Tibial artery (tissue), 4 donors: ENCODE measurements around the gene PALD1.

ENCODE experiments used
- DNase-seq, 2 donors: peaks; one replicate each; pipeline ENCODE4 v3.0.0-alpha.2; 2019
- H3K27ac ChIP-seq, 2 donors: fragments of 200-600 bp; sonication (generic) in 1 of 2; 1 replicate in 1 of 2; 2 replicates in 1 of 2; pipeline ENCODE4 v1.5.1; 2018 to 2019; ENCODE audit warnings: mild to moderate bottlenecking in 1 of 2
- H3K27me3 ChIP-seq, 2 donors: fragments of 200-600 bp; sonication (generic) in 1 of 2; one replicate each; pipeline versions ENCODE4 v1.5.1 to v1.6.0; 2016 to 2019
- H3K36me3 ChIP-seq, 3 donors: fragments of 200-600 bp; sonication (generic) in 2 of 3; one replicate each; pipeline ENCODE4 v1.5.1; 2016 to 2019; ENCODE audit warnings: mild to moderate bottlenecking in 2 of 3
- H3K4me1 ChIP-seq, 4 donors: fragments of 200-600 bp; sonication (generic) in 2 of 4; 1 replicate in 3 of 4; 2 replicates in 1 of 4; pipeline ENCODE4 v1.5.1; 2016 to 2019
- H3K4me3 ChIP-seq, 2 donors: fragments of 200-600 bp; sonication (generic) in 1 of 2; 1 replicate in 1 of 2; 2 replicates in 1 of 2; pipeline ENCODE4 v1.5.1; 2018 to 2019; ENCODE audit warnings: mild to moderate bottlenecking in 2 of 2
- H3K9me3 ChIP-seq, 3 donors: fragments of 200-600 bp; sonication (generic) in 1 of 3; one replicate each; pipeline ENCODE4 v1.5.1; 2016 to 2019
- intact Hi-C: fragments of 100-400 bp; cut with DNase I; formaldehyde crosslinking; loops from one replicate; pipeline ENCODE4 v1.15.0; 2023; ENCODE audit warnings: low total_unique reads
- TF ChIP-seq, protein P1 (sequence below), 2 experiments: fragments of 200-600 bp in 1 of 2; fragments of 450-650 bp in 1 of 2; IDR thresholded peaks; one replicate each; pipeline ENCODE4 v1.5.1; 2017 to 2019; ENCODE audit warnings: antibody characterized with exemption in 2 of 2, mild to moderate bottlenecking in 1 of 2, moderate library complexity in 1 of 2

The PALD1 gene

DNA sequence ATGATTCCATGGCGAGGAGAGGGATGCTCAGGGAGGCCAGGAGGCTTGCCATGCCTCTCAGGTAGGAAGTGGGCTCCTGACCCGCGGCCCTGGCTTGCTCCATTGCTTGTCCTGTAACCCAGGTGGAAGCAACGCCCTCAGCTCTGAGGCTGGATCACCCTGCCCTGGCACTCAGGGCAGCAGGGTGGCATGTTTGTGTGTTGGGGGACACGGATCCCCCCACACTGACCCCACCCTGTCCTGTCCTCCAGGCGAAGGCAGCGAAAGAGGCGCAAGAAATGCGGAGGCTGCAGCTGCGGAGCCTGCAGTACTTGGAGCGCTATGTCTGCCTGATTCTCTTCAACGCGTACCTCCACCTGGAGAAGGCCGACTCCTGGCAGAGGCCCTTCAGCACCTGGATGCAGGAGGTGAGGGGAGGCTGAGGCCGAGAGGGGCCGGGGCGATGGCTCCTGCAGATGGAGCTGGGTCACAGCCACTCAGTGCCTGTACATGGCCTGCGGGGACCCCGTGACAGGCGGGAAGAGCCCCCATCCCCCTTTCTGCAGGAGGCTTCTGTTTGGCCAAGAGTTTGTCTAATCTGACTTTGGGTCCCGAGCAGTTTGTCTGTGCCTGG, 85.7 kb downstream of the PALD1 start:
- H3K27ac ChIP-seq, result no peak overlapping the region
- no peak overlapping the region for H3K4me3 ChIP-seq
- peaks cover 0 to 40% (median 7%) of the 10 kb centered on the region in 3 donors for H3K36me3 ChIP-seq
- H3K9me3 ChIP-seq, result no peaks in the 10 kb centered on the region
- intact Hi-C loops, result no loop called here
- no peaks in the 10 kb centered on the region for H3K27me3 ChIP-seq
- TF ChIP-seq, protein P1, sequence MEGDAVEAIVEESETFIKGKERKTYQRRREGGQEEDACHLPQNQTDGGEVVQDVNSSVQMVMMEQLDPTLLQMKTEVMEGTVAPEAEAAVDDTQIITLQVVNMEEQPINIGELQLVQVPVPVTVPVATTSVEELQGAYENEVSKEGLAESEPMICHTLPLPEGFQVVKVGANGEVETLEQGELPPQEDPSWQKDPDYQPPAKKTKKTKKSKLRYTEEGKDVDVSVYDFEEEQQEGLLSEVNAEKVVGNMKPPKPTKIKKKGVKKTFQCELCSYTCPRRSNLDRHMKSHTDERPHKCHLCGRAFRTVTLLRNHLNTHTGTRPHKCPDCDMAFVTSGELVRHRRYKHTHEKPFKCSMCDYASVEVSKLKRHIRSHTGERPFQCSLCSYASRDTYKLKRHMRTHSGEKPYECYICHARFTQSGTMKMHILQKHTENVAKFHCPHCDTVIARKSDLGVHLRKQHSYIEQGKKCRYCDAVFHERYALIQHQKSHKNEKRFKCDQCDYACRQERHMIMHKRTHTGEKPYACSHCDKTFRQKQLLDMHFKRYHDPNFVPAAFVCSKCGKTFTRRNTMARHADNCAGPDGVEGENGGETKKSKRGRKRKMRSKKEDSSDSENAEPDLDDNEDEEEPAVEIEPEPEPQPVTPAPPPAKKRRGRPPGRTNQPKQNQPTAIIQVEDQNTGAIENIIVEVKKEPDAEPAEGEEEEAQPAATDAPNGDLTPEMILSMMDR (IDR thresholded peaks at IDR 0.05), result no peak
- no peak for DNase-seq
- peaks cover 0 to 2% (median 0%) of the 10 kb centered on the region in 4 donors for H3K4me1 ChIP-seq

DNA sequence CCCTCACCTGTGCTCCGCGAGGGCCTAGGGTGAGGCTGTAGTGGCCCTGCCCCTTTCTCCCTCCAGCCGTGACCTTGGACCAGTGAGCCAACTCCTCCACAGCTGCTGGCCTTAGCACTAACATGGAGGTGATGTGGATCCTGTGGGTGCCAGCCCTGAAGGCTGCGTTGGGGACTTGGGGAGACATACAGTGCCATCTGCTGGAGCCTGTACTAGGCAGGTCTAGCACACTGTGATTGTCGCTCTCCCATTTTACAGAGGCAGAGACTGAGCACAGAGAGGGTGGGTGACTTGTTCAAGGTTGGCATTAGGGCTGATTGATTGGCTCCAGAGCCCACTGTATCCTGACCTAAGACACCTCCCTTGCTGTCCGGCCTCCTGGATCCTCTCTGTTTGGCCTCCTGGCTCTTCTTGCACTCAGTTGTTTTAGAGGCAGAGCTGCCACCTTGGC, 86.4 kb downstream of the PALD1 start:
- H3K27ac ChIP-seq, result no peak overlapping the region
- DNase-seq, result no peak
- H3K36me3 ChIP-seq, result peaks cover 0 to 40% (median 7%) of the 10 kb centered on the region in 3 donors
- no peaks in the 10 kb centered on the region for H3K9me3 ChIP-seq
- no peak overlapping the region for H3K4me3 ChIP-seq
- H3K4me1 ChIP-seq, result no peaks in the 10 kb centered on the region
- TF ChIP-seq, protein P1 (IDR thresholded peaks at IDR 0.05), result no peak
- no peaks in the 10 kb centered on the region for H3K27me3 ChIP-seq
- intact Hi-C loops, result no loop called here

DNA sequence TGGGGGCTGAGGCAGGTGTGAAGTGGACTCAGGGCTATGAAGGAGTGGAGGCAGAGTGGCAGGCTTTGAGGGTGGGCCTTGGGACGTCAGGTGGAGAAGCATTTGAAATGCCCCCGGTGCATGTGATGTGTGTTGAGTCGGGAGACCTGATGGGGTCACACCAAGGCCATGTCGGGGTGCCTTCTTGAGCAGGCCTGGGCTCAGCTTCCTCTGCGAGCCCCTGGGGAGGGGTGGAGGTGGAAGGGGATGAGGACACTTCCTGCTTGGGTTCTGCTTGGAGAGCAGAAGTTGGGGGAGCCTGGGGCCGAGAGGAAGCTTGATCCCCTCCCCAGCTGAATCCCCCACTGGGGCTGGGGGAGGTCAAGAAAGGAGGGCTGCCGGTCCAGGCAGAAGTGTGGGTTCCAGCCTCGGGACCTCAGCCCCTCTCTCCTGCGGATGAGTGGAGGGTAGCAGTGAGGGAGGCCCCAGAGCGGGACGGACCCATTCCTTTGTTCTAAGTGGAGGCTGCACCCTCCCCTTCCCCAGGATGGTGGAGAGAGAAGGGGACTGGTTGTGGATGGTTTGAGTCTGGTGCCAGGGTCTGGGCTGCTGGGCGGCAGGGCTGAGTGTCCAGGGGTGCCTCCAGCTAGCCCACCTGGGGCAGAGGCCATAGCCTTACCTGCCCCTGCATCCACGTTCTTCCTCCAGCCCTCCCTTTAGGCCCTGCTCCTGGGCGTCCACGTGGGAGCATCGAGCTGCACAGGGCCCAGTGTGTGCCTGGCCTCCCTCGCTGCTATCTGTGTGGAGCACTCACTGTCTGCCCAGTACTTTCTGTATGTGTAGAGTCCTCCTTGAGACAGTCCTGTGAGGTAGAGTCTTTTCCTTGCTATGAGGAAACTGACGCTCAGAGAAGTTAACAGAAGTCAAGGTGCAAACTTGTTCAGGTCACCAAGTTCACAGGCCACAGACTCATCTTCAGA, 87.3 kb downstream of the PALD1 start:
- TF ChIP-seq, protein P1 (IDR thresholded peaks at IDR 0.05), result no peak
- DNase-seq, result no peak
- intact Hi-C loops, result no loop called here

DNA sequence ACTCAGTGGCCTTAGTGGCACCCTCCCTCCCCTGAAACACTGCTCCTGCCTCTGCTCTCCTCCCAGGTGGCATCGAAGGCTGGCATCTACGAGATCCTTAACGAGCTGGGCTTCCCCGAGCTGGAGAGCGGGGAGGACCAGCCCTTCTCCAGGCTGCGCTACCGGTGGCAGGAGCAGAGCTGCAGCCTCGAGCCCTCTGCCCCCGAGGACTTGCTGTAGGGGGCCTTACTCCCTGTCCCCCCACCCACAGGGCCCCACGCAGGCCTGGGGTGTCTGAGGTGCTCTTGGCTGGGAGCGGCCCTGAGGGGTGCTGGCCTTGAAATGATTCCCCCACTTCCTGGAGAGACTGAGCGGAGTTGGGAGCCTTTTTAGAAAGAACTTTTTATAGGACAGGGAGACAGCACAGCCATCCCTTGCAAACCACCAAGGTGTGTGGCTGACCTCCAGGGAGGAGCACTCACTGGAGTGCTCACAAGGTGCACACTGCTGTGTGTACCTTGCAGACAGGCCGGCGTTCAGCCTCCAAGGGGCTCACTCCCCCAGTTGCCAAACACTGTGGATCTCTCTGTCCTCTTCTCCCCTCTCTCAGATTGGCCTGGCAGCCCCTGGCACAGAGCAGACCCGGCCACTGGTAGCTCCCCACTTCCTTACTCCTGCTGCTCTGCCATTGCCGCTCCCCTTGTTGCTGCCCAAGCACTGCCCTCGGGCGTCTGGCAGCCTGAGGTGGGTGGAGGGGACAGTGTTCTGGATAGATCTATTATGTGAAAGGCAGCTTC, 88.1 kb downstream of the PALD1 start:
- intact Hi-C loops, result no loop called here
- peaks cover 0 to 40% (median 7%) of the 10 kb centered on the region in 3 donors for H3K36me3 ChIP-seq

More for the DNA sequence above, 87.3 kb downstream of the PALD1 start:
- Histone ChIP-seq H3K4me1 (no peaks in the 10 kb centered on the region), H3K36me3 (peaks cover 0 to 40% (median 7%) of the 10 kb centered on the region in 3 donors), H3K4me3 (no peak overlapping the region), H3K9me3 (no peaks in the 10 kb centered on the region), H3K27ac (no peak overlapping the region), H3K27me3 (no peaks in the 10 kb centered on the region)

DNA sequence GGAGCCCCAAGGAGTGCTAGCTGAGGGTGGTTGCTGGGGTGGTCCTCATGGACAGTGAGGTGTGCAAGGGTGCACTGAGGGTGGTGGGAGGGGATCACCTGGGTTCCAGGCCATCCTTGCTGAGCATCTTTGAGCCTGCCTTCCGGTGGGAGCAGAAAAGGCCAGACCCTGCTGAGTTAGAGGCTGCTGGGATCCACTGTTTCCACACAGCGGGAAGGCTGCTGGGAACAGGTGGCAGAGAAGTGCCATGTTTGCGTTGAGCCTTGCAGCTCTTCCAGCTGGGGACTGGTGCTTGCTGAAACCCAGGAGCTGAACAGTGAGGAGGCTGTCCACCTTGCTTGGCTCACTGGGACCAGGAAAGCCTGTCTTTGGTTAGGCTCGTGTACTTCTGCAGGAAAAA, 89.0 kb downstream of the PALD1 start:
- H3K4me3 ChIP-seq, result no peak overlapping the region
- intact Hi-C loops, result no loop called here
- TF ChIP-seq, protein P1 (IDR thresholded peaks at IDR 0.05), result no peak
- no peaks in the 10 kb centered on the region for H3K9me3 ChIP-seq
- no peak overlapping the region for H3K27ac ChIP-seq
- peaks cover 0 to 40% (median 7%) of the 10 kb centered on the region in 3 donors for H3K36me3 ChIP-seq
- H3K27me3 ChIP-seq, result no peaks in the 10 kb centered on the region
- no peaks in the 10 kb centered on the region for H3K4me1 ChIP-seq
- peak in 1 of 2 donors; percentile 34 for DNase-seq

More for the DNA sequence above, 88.1 kb downstream of the PALD1 start:
- no peaks in the 10 kb centered on the region for H3K9me3 ChIP-seq
- no peaks in the 10 kb centered on the region for H3K4me1 ChIP-seq
- TF ChIP-seq, protein P1 (IDR thresholded peaks at IDR 0.05), result no peak
- no peak overlapping the region for H3K4me3 ChIP-seq
- no peak overlapping the region for H3K27ac ChIP-seq
- no peak for DNase-seq
- no peaks in the 10 kb centered on the region for H3K27me3 ChIP-seq
